H54 (cell line): Measurements from ENCODE around the gene GRN.

ENCODE experiments used
- DNase-seq: peaks from one replicate; pipeline ENCODE4 v3.0.0; 2011; ENCODE audit warnings: low spot score, mixed read lengths; ENCODE audit not compliant: insufficient read length
- FAIRE-seq: peaks from 3 replicates; lab custom pipeline; 2011; peaks lifted over from hg19 to GRCh38; lab: Jason Lieb, UNC
- POLR2A ChIP-seq: IDR thresholded peaks from 2 replicates; pipeline ENCODE4 v1.6.1; 2011; ENCODE audit warnings: low read depth, mild to moderate bottlenecking, low read length

Gene GRN

DNA sequence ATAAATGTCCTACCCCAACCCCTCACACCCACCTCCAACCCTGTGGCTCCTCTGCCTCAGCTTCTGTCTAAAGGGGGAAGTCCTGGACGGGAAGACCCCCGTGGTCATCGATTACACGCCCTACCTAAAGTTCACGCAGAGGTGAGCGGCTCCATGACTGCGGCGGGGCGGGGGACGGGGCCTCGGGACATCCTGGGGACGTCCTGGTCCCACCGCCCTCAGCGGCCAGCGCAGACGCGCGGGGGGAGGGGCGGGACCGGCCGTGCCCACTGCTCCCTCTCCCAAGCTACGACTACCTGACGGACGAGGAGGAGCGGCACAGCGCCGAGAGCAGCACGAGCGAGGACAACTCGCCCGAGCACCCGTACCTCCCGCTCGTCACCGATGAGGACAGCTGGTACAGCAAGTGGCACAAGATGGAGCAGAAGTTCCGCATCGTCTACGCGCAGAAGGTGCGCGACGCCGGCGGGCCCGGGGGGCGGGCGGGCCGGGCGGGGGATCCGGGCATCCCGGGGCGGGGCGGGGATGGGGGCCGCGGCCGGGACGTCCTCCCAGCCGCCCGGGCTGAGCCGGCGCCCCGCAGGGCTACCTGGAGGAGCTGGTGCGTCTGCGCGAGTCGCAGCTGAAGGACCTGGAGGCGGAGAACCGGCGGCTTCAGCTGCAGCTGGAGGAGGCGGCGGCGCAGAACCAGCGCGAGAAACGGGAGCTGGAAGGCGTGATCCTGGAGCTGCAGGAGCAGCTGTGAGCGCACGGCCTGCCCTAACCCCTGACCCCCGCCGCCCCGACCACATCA lies 30.0 kb upstream of the GRN start:
- TF ChIP-seq POLR2A, result no peak
- DNase-seq (no peak), FAIRE-seq (no peak)

DNA sequence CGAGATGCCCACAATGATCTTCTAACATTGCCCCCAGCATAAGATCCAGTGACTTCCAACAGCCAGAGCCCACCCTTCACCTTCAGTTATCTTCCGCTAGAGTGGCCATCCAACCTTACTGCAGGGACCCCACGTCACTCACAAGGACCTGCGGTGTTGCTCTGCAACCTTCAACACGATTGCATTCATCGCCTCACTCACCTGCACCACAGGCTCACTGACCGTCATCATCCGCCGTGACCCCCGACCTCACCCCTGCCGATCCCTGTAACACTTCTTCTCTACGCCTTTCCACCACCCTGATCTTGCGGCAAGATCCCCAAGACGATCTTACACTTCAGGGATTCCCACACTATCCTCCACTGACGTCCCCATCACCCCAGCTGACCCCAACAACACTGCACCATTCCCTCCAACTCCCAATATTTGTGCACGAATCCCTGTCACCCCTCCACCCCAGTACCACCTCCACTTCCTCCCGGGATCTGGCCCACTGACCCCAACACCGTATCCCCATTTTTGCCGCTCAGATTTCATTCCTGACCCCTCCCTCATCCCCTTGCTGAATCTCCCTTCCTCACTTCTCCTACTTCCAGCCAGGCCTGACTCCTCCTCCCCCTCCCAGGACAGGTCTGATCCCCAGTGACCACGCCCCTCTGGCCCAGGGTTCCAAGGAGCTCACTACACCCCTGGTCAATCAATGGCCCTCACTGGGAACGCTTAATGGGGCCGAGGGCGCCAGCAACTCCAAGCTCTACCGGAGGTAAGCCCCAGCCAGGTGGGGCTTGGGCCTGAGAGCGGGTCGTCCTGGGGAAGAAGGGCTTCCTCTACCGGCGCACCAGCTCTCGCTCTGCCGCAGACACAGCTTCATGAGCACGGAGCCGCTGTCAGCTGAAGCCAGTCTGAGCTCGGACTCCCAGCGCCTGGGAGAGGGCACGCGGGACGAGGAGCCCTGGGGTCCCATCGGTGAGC lies 29.1 kb upstream of the GRN start:
- no peak for DNase-seq
- TF ChIP-seq POLR2A, result no peak
- FAIRE-seq, result no peak

DNA sequence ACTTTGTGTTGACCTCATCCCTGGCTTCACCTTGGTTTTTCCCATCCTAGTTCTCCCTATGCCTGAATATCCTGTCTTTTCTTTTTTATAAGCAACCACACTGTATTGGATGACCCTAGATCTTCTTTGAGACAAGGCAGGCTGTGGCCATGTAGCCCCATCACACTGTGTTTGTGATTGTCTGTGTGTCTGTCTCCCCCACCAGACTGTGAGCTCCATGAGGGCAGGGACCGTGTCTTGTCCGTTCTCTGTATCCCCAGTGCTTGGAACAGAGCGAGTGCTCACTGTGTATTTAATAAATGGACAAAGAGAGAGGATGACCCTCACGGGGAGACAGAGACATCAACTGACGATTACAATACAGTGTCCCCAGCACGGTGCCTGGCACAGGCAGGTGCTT lies 27.6 kb upstream of the GRN start:
- DNase-seq (no peak), FAIRE-seq (no peak)
- no peak for TF ChIP-seq POLR2A

DNA sequence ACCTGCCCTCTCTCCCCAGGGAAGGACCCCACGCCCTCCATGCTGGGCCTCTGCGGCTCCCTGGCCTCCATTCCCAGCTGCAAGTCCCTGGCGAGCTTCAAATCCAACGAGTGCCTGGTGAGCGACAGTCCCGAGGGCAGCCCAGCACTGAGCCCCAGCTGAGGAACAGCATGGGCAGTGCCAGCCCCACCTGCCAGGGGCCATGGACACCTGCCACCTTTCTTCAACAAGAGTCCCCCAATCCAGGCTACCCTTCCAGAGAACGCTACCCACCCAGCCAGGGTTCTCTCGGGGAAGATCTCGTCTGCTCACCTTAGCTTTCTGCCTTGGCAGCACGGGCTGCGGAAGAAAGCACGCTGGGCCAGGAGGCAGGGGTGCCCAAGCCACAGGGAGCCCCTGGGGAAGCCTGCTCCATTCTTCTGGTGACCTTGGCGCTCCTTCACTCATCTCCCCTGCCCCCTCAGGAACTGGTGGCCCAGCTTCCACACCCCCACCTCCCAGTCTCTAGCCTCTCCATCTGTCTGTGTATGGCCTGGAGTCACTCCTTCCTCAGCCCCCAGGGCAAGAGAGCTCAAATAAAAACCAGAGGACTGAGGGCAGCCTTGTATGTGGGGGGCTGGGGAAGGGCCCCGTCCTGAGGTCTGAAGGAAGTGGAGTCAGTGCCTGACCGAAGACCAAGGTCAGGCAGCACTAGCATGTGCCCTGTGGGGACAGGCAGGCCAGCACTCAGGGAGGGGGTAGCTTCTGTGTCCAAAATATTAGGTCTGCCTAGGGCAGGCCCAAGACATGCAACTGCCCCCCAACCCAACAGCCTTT lies 26.8 kb upstream of the GRN start:
- DNase-seq (no peak), FAIRE-seq (no peak)
- TF ChIP-seq POLR2A, result no peak

DNA sequence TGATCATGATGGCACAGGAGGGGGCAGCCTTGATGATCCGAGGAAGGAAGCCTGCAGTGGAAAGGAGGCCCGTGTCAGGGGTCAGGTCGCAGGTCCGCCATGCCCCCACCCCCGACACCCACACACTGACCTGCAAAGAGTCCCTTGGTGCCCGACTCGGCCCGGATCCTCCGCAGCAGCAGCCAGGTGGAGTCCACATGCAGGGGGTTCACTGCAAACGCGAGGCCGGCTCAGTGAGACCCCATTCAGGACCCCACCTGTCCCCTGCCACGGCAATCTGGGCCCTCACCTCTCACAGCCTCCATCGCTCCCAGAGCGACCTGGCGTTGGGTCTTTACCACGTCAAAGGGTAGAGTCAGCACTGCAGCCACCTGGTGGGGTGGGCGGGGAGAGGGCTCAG lies 25.0 kb upstream of the GRN start:
- no peak for DNase-seq
- FAIRE-seq, result no peak
- no peak for TF ChIP-seq POLR2A

DNA sequence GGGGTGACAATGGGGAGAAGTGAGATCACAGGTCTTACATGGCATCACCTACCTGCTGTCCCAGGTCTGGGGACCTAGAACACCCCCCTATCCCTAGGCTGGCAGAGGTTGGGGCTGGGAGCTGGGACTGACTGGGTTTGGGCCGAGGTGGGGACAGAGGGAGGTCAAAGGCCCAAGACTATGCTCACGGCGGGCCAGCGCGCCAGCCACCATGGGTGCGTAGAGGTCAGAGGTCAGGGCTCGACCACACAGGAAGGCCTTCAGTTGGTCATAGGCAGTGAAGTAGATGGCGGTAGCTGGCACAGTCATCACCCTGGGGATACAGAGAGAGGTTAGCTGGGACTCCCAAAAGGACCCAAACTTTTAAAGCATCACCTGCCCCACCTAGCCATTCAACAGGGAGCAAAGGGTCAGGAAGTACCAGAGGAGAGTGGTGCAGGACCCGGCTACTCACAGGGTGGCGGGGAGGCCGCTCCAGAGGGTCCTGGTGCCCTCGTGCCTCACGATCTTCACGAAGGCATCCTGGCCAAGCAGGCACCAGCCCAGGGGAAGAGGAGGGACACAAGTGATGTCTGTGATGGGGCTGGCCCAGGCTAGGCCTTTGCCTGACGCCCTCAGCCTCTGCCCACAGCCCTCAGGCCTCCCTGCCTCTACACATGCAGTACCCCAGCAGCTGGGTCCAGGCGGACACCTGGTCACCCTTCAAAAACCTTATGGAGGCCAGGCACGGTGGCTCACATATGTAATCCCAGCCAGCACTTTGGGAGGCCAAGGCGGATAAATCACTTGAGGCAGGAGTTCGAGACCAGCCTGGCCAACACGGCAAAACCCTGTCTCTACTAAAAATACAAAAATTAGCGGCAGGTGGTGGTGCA lies 23.6 kb upstream of the GRN start:
- DNase-seq (no peak), FAIRE-seq (no peak)
- no peak for TF ChIP-seq POLR2A

DNA sequence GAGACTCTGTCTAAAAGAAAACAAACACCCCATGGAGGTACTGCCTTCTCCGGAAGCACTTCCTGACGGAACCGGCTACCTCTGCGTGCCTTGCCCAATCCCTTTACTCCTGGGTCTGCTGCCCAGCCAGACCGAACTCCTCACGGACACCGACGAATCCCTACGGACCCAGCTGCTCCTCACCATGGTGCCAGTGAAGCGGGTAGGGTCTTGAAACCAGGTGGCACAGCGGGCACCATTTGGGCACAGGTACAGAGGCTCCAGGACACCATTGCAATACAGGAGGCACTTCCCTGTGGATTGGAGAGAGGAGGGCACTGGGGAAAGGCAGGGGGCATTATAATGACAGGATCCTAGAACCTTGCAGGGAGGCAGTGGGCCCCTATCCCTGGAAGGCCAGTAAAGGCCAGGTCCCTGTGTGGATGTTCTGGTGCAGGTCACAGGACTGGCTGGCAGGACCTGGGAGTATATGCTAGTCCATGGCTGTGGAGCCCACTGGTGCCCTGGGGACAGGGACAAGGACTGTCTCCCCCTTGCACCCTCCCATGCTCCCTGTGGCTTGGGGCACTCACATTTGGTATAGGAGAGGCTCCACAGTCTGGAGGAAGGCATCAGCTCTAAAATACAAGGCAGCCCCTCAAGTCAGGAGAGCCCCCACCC lies 22.7 kb upstream of the GRN start:
- DNase-seq, result no peak
- no peak for TF ChIP-seq POLR2A
- no peak for FAIRE-seq

DNA sequence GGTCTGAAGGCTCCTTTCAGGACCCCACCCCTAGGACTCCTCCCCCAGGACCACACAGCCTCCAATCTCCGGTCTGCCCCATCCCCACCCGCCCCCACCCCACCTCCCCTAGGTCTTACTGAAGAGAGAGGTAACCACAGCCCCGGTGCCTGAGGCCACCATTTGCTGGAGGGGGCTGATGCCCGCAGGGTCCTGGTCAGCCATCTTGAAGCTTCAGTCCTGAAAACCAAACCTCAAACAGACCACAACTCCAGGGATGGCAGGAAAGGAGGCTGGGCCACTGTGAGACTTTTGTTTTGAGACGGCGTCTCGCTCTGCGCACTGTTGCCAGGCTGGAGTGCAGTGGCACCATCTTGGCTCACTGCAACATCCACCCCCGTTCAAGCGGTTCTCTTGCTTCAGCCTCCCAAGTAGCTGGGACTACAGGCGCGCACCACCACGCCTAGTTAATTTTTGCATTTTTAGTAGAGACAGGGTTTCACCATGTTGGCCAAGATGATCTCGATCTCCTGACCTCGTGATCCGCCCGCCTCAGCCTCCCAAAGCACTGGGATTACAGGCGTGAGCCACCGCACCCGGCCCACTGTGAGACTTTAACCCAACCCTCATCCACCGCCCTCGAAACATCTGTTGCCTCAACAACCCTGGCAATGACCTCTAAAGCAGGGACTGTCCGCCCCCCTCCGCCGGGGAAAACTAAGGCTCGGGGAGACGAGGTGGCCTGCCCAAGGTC lies 21.6 kb upstream of the GRN start:
- TF ChIP-seq POLR2A, result no peak
- FAIRE-seq (no peak), DNase-seq (no peak)

DNA sequence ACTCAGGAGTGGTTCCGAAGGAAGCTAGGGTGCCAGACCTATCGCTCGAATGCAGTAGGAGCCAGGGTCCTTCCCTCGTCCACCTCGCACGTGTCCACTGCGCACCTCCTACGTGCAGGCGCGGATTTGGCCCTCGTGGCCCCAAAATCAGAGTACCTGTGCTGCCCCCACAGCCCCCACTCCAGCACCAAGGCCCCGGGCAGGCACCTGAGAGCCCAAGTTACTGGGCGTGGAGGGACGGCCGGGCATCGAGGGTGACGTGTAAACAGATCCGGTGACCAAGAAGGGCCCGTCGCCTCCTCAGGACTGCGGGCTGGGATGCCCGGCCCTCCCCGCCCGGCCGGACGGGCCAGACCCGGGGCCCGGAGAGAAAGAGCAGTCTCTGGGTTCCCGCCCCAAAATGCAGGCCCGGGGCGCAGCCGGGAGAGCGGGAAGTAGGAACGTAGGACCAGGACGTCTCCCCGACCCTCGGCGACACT lies 21.0 kb upstream of the GRN start:
- TF ChIP-seq POLR2A, result no peak
- no peak for DNase-seq
- no peak for FAIRE-seq

DNA sequence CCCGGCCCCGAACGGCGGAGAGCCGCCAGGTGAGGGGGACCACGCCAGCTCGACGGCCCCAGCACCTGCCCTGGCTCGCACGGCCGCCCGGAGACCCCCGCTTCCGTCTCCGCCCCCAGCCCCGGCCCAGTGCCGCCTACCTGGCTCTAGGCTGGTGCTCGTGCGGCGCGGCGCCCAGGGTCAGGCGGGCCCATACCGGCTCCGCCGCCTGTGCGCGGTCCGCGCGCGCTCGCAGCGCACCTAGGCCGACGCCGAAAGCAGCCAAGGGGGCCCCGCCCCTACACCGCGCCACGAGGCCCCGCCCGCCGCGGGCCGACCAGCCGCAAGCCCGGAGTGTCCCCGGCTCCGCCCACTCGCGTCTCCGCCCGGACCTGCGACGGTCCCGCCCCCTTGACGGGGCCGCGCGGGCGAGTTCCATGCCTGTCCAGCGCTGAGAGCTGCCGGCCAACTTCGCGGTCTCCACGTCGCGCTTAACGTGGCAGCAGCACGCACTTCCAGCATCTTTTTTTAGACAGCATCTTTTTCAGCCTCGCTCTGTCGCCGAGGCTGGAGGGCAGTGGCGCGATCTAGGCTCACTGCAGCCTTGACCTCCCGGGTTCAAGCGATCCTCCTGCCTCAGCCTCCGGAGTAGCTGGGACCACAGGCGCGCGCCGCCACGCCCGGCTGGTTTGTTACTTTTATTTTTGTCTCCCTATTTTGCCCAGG lies 20.4 kb upstream of the GRN start, which contains the start of gene SLC25A39:
Gene SLC25A39, minus strand, starts transcription at position 253 of the 705 bp plus-strand sequence. CDS start 1,261 bp downstream, outside the sequence.
- DNase-seq, result no peak
- no peak for FAIRE-seq
- TF ChIP-seq POLR2A, result peak; percentile 83
